Purkinje cell (primary cell): ENCODE results near the gene OR56A3. TPM values are rescaled to one million over a fixed set of nuclear protein-coding genes. Genes with fewer than 3 reads are reported as not detected.

ENCODE experiments used
- polyA plus RNA-seq: library from polyadenylated mRNA; unstranded; fragments of >200 nt; fragmentation: Nextera tagmentation; gene quantifications from 2 replicates; pipeline ENCODE4 v1.2.1, GENCODE V29; 2014

The OR56A3 gene
- polyA plus RNA-seq: not detected in 2 replicates

GRCh38 chr11:5941951-5942350 is at the start of gene OR56A3:
Gene OR56A3, plus strand, starts transcription at chr11:5942251. Its CDS starts 5,096 bp downstream, at chr11:5947347.

GRCh38 chr11:5892908-5893307 is 49.1 kb upstream of the OR56A3 start, which contains the start of gene OR52E5:
Gene OR52E5, plus strand, starts transcription at chr11:5893208. Its CDS starts 7,569 bp downstream, at chr11:5900777.

GRCh38 chr11:5968394-5968793 is 26.3 kb downstream of the OR56A3 start, which contains the start of gene OR56A5:
Gene OR56A5, minus strand, starts transcription at chr11:5968494. Its CDS starts 0 bp downstream, at chr11:5968494.

GRCh38 chr11:5986885-5987284 is 44.8 kb downstream of the OR56A3 start, which contains the start of gene OR52L1:
Gene OR52L1, minus strand, starts transcription at chr11:5986985. Its CDS starts 55 bp downstream, at chr11:5986930.

Other genes with a start within 250 kb of the OR56A3 start
- not detected in 2 replicates for gene OR56B1, start 205.8 kb upstream of the OR56A3 start, polyA plus RNA-seq
- gene OR52N4, start 188.0 kb upstream of the OR56A3 start, polyA plus RNA-seq: not detected in 2 replicates
- not detected in 2 replicates for gene OR52N5, start 158.9 kb upstream of the OR56A3 start, polyA plus RNA-seq
- not detected in 2 replicates for gene OR52N1, start 151.0 kb upstream of the OR56A3 start, polyA plus RNA-seq
- gene OR52N2, start 133.3 kb upstream of the OR56A3 start, polyA plus RNA-seq: not detected in 2 replicates
- not detected in 2 replicates for gene OR52E6, start 100.4 kb upstream of the OR56A3 start, polyA plus RNA-seq
- gene OR52E8, start 84.6 kb upstream of the OR56A3 start, polyA plus RNA-seq: not detected in 2 replicates
- gene OR52E4, start 61.6 kb upstream of the OR56A3 start, polyA plus RNA-seq: not detected in 2 replicates
- gene OR52E5, start 49.0 kb upstream of the OR56A3 start, polyA plus RNA-seq: not detected in 2 replicates
- not detected in 2 replicates for gene OR56A5, start 26.2 kb downstream of the OR56A3 start, polyA plus RNA-seq
- not detected in 2 replicates for gene OR52L1, start 44.7 kb downstream of the OR56A3 start, polyA plus RNA-seq
- not detected in 2 replicates for gene OR56A4, start 64.7 kb downstream of the OR56A3 start, polyA plus RNA-seq
- not detected in 2 replicates for gene OR56A1, start 88.5 kb downstream of the OR56A3 start, polyA plus RNA-seq
- gene OR56B4, start 165.4 kb downstream of the OR56A3 start, polyA plus RNA-seq: not detected in 2 replicates
- not detected in 2 replicates for gene OR52B2, start 228.1 kb downstream of the OR56A3 start, polyA plus RNA-seq